Urinary bladder (tissue), 4 donors: ENCODE results near the gene MAP1LC3A. TPM values are rescaled to one million over a fixed set of nuclear protein-coding genes. Genes with fewer than 3 reads are reported as not detected.

Source experiments
- DNase-seq: peaks from one replicate; pipeline ENCODE4 v3.0.0-alpha.2; 2015; ENCODE audit errors: extremely low spot score
- H3K27ac ChIP-seq: one replicate; pipeline ENCODE4 v1.5.1; 2013; ENCODE audit warnings: low read depth, mild to moderate bottlenecking, moderate library complexity
- H3K36me3 ChIP-seq: one replicate; pipeline ENCODE4 v1.6.1; 2013; ENCODE audit warnings: mild to moderate bottlenecking, moderate library complexity; ENCODE audit not compliant: insufficient read depth
- H3K4me1 ChIP-seq: one replicate; pipeline ENCODE4 v1.6.1; 2013; ENCODE audit warnings: mild to moderate bottlenecking, moderate library complexity; ENCODE audit not compliant: insufficient read depth
- H3K4me3 ChIP-seq: one replicate; pipeline ENCODE4 v1.5.1; 2013; ENCODE audit warnings: low read depth, low read length
- WGBS: extraction: QIAGEN DNeasy Blood & Tissue Kit; methylation state at CpG from one replicate; pipeline ENCODE4 v1.1.7; 2013; 5-methylcytosine and 5-hydroxymethylcytosine counted together
- polyA plus RNA-seq: library from polyadenylated mRNA; stranded (reverse); fragments of 200-250 nt; gene quantifications from one replicate; pipeline ENCODE4 v1.2.3, GENCODE V29; 2013
- total RNA-seq: library from RNA; depleted of rRNA; stranded (reverse); fragments of >200 nt; gene quantifications from one replicate; pipeline ENCODE4 v1.2.3, GENCODE V29; 2014
- donor health status: healthy with polysubstance abuse.
- donor health status: healthy.

Gene MAP1LC3A
- total and polyA plus RNA-seq, 2 donors = 11.4 to 88.4 TPM

DNA sequence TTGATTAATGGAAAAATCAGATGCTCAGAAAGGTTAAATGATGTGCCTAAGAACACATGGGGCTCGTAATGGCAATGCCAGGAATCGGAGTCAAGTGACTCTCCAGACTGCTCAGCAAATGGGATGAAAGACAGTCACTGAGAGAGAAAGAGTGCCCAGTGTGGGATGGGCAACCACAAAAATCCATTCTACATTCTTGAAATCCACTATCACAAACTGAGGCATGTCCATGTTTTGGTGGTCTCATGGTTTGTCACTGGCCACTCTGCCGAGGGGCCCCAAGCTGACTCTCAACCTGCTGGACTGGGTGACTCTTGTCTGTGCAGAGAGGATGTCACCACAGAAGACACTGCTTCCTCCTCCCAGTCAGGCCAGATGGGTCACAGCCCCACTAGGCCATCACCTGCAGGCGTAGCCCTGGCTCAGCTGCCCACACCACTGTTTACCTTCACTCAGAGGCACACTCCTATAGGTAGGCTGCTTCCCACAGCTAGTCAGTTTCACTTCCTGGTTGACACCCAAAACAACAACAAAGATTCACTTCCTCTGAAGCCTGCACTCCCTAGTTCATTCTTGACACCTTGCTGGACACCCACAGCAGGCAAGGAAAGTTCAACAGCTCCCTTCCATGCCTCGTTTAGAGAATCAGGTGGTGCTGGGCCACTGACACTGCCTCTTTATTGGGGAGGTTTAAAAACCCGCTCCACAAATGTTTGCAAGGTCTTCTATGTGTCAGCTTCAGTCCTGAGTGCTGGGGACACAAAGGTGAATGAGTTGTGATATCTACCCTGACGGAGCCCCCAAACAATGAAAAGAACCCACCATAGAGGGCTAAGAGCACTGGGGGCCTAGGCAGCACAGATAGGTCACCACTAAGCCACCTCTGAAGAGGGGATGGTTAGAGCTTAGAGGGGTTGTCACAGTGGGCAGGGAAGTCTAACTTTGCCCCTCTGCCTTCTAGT lies 21.7 kb downstream of the MAP1LC3A start:
- no peaks in the 10 kb centered on the region for H3K36me3 ChIP-seq
- no peak for DNase-seq
- no peak overlapping the region for H3K4me3 ChIP-seq
- no peak overlapping the region for H3K27ac ChIP-seq
- no peaks in the 10 kb centered on the region for H3K4me1 ChIP-seq
- 90% methylated on average over 7 of the region's 7 CpGs for WGBS

GRCh38 chr20:34581341-34582184 lies 23.0 kb downstream of the MAP1LC3A start:
- Histone ChIP-seq H3K4me3 (no peak overlapping the region), H3K4me1 (no peaks in the 10 kb centered on the region), H3K27ac (peak overlapping the region; percentile 63), H3K36me3 (no peaks in the 10 kb centered on the region)
- DNase-seq = no peak
- 79% methylated on average over 11 of the region's 11 CpGs for WGBS

- DNase-seq = no peak
- H3K27ac ChIP-seq = no peak overlapping the region
- H3K36me3 ChIP-seq = no peaks in the 10 kb centered on the region
- no peaks in the 10 kb centered on the region for H3K4me1 ChIP-seq
- H3K4me3 ChIP-seq = no peak overlapping the region
- 78% methylated on average over 4 of the region's 4 CpGs for WGBS
These were observed 23.7 kb downstream of the MAP1LC3A start for GRCh38 chr20:34582221-34582620.

DNA sequence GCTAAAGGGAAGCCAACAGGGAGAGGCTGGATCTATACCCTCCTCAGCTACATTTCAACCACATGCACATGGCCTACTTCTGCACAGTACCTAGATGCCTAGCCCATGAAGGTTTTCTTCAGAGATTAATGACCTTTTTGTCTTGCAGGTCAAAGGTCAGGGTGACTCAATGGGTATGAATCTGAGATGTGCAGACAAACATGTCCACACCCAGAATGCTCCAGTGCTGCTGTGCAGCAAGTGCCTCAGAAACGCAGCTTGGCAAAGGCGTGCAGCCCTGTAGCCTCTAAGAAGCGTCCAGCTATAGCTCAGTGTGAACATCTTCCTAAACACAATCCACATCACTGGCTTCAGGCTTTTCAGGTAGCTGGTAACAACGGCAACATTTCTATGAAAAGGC lies 24.4 kb downstream of the MAP1LC3A start:
- no peak overlapping the region for H3K4me3 ChIP-seq
- H3K36me3 ChIP-seq = no peaks in the 10 kb centered on the region
- DNase-seq = no peak
- no peak overlapping the region for H3K27ac ChIP-seq
- H3K4me1 ChIP-seq = no peaks in the 10 kb centered on the region
- WGBS = 85% methylated on average over 4 of the region's 4 CpGs

DNA sequence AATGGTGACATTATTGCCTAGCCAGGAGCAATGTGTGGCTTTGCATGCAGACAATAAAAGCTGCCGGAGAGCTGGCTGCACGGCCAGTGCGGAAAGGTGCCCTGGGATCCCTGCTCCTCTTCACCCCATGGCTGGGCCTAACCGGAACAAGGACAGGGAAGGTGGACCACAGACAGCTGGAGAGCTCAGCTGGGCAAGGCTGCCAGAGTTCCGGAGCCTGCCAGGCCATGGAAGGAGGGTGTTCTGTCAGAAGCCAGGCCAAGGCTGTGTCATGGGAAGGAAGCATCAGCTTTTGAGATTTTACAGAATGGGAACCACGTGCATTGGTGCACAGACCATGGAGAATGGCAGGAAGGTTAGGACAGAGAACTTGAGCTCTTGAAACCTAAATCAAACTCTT lies 25.0 kb downstream of the MAP1LC3A start:
- DNase-seq = no peak
- 75% methylated on average over 6 of the region's 6 CpGs for WGBS
- Histone ChIP-seq H3K4me1 (no peaks in the 10 kb centered on the region), H3K27ac (no peak overlapping the region), H3K36me3 (no peaks in the 10 kb centered on the region), H3K4me3 (no peak overlapping the region)

DNA sequence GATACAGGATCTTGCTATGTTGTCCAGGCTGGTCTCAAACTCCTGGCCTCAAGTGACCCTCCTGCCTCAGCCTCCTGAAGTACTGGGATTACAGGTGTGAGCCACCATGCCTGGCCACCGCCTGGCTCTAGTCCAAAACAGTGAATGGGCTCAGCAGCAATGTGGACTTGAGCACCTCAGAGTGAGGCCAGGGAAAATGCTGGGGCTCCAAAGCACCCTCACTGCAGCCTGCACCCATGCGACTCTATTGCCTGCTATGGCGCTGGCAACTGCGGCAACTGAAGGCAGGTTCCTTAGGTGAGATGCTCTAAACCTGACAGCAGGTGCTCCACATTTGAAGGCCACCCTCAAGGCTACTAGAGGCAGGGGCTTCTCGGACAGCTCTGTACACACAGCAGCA lies 26.5 kb downstream of the MAP1LC3A start:
- Histone ChIP-seq H3K4me3 (no peak overlapping the region), H3K36me3 (no peaks in the 10 kb centered on the region), H3K4me1 (no peaks in the 10 kb centered on the region), H3K27ac (no peak overlapping the region)
- no peak for DNase-seq
- WGBS = 98% methylated on average over 5 of the region's 5 CpGs

- Histone ChIP-seq H3K36me3 (no peaks in the 10 kb centered on the region), H3K4me3 (no peak overlapping the region), H3K27ac (no peak overlapping the region), H3K4me1 (no peaks in the 10 kb centered on the region)
- 88% methylated on average over 9 of the region's 9 CpGs for WGBS
- no peak for DNase-seq
These were observed 28.1 kb downstream of the MAP1LC3A start for GRCh38 chr20:34586488-34587163.

GRCh38 chr20:34595377-34596184 lies 37.1 kb downstream of the MAP1LC3A start:
- H3K4me1 ChIP-seq = no peaks in the 10 kb centered on the region
- 79% methylated on average over 9 of the region's 9 CpGs for WGBS
- H3K27ac ChIP-seq = no peak overlapping the region
- no peaks in the 10 kb centered on the region for H3K36me3 ChIP-seq
- no peak for DNase-seq
- H3K4me3 ChIP-seq = no peak overlapping the region

DNA sequence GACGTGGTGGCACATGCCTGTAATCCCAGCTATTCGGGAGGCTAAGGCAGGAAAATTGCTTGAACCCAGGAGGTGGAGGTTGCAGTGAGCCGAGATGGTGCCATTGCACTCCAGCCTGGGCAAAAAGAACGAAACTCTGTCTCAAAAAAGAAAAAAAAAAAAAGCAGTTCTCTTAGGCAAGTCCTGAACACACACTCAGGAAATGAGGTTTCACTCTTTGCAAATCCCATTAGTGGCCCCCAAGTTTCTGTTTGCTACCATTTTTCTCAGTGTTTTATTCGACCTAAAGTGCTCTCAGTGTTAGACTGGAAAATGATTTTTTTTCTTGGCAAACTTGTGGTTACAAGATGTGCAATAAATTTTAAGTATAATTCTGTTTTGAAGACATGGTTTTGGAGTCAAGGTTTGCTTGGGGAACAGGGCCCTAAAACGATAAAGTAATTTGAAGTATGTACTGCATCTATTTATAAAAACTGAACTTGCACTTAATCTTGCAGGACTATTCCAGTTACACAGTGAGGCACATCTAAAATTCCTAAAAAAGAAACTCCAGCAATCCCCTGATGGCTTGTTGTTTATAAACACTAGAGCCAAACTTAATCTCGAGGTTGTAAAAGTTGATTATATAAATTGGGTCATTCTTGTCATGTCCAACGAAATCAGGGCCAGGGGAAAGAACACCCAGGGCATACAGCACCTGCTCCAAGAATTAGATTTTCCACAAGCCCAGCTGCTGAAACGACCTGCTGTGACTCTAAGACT lies 42.6 kb downstream of the MAP1LC3A start:
- Histone ChIP-seq H3K36me3 (no peaks in the 10 kb centered on the region), H3K4me1 (no peaks in the 10 kb centered on the region), H3K27ac (no peak overlapping the region), H3K4me3 (no peak overlapping the region)
- no peak for DNase-seq
- 35% methylated on average over 9 of the region's 9 CpGs for WGBS

GRCh38 chr20:34604980-34605788 lies 46.7 kb downstream of the MAP1LC3A start:
- Histone ChIP-seq H3K36me3 (no peaks in the 10 kb centered on the region), H3K27ac (peak overlapping the region; percentile 50), H3K4me1 (no peaks in the 10 kb centered on the region), H3K4me3 (no peak overlapping the region)
- DNase-seq = no peak
- 40% methylated on average over 8 of the region's 8 CpGs for WGBS

DNA sequence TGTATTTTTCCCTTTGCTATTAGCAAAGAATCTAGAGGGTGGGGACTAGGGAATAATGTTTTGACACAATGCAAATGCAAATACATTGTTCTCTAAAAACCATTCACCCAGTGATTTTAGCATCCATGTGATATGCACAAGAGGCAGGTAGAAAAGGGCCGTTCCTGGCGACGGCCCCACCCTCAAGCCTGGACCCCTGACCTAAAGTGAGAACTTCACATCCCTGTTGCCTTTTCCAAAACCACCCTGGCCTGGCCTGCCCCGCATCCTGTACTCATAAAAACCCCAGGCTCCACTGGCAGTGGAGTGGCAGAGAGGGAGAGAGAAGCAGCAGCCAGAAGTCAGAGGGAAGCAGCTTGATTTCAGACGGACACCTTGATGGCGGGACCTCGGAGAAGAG lies 48.5 kb downstream of the MAP1LC3A start:
- Histone ChIP-seq H3K27ac (no peak overlapping the region), H3K4me1 (no peaks in the 10 kb centered on the region), H3K4me3 (no peak overlapping the region), H3K36me3 (no peaks in the 10 kb centered on the region)
- DNase-seq = no peak
- 99% methylated on average over 7 of the region's 7 CpGs for WGBS
